OCI-LY3 (cell line): ENCODE results near the gene VTI1B.

Source experiments
- H2AFZ ChIP-seq: fragments of 200-600, 300-600 bp; shearing (Covaris generic); 2 replicates; pipeline ENCODE4 v1.6.0; 2014; ENCODE audit warnings: antibody characterized with exemption, low read depth, low read length
- H3K27ac ChIP-seq: fragments of 200-600, 300-600 bp; sonication (generic); 2 replicates; pipeline ENCODE4 v1.5.1; 2014; ENCODE audit warnings: mild to moderate bottlenecking, low read length, moderate library complexity, mixed read lengths
- H3K27me3 ChIP-seq: fragments of 200-600, 300-600 bp; sonication (generic); 2 replicates; pipeline ENCODE4 v1.6.1; 2014; ENCODE audit warnings: low read depth, low read length, mixed read lengths
- H3K36me3 ChIP-seq: fragments of 200-600, 300-600 bp; sonication (generic); replicated peaks from 2 replicates; pipeline ENCODE3; 2014; ENCODE audit warnings: low read depth, low read length, mixed read lengths
- H3K4me1 ChIP-seq: fragments of 300-600, 200-600 bp; sonication (generic); 2 replicates; pipeline ENCODE4 v1.6.1; 2014; ENCODE audit warnings: low read length, mixed read lengths
- H3K4me2 ChIP-seq: fragments of 200-600, 300-600 bp; sonication (generic); 2 replicates; pipeline ENCODE4 v1.6.1; 2014; ENCODE audit warnings: low read length, mixed read lengths
- H3K4me3 ChIP-seq: fragments of 300-600, 200-600 bp; sonication (generic); 2 replicates; pipeline ENCODE4 v1.5.1; 2014; ENCODE audit warnings: antibody characterized with exemption, mild to moderate bottlenecking, low read length, moderate library complexity
- H3K79me2 ChIP-seq: fragments of 300-600, 200-600 bp; shearing (Covaris generic); 2 replicates; pipeline ENCODE4 v1.6.1; 2014; ENCODE audit warnings: mild to moderate bottlenecking, low read length, mixed read lengths
- H3K9ac ChIP-seq: fragments of 300-600, 200-600 bp; shearing (Covaris generic); 2 replicates; pipeline ENCODE4 v1.6.0; 2014; ENCODE audit warnings: mild to moderate bottlenecking, low read length, moderate library complexity
- H3K9me3 ChIP-seq: fragments of 200-600, 300-600 bp; shearing (Covaris generic); 2 replicates; pipeline ENCODE4 v1.6.1; 2014; ENCODE audit warnings: low read length, mixed read lengths; ENCODE audit not compliant: insufficient read depth
- H4K20me1 ChIP-seq: fragments of 200-600, 300-600 bp; sonication (generic); 2 replicates; pipeline ENCODE4 v1.6.1; 2016; ENCODE audit warnings: low read length, mixed read lengths; ENCODE audit not compliant: insufficient read depth
- EZH2phosphoT487 ChIP-seq: fragments of 200-600 bp; shearing (Covaris generic); IDR thresholded peaks from 2 replicates; pipeline ENCODE4 v1.6.1; 2018; ENCODE audit warnings: antibody characterized with exemption, mixed run types, low read depth
- TF ChIP-seq, protein P1 (sequence below): fragments of 200-600, 300-600 bp; sonication (generic); IDR thresholded peaks from 2 replicates; pipeline ENCODE4 v1.5.1; 2014; ENCODE audit warnings: antibody characterized with exemption, low read length, low read depth

The VTI1B gene

GRCh38 chr14:67698179-67698578, 23.7 kb upstream of the VTI1B start:
- Histone ChIP-seq H3K27me3 (no peaks in the 10 kb centered on the region), H3K79me2 (peaks cover 22% of the 10 kb centered on the region), H3K27ac (no peak overlapping the region), H4K20me1 (peaks cover 8% of the 10 kb centered on the region), H3K36me3 (peaks cover 2% of the 10 kb centered on the region), H3K4me3 (no peak overlapping the region), H2AFZ (no peak overlapping the region), H3K4me2 (no peak overlapping the region), H3K9me3 (no peaks in the 10 kb centered on the region), H3K9ac (no peak overlapping the region), H3K4me1 (peaks cover 4% of the 10 kb centered on the region)
- TF ChIP-seq, protein P1, sequence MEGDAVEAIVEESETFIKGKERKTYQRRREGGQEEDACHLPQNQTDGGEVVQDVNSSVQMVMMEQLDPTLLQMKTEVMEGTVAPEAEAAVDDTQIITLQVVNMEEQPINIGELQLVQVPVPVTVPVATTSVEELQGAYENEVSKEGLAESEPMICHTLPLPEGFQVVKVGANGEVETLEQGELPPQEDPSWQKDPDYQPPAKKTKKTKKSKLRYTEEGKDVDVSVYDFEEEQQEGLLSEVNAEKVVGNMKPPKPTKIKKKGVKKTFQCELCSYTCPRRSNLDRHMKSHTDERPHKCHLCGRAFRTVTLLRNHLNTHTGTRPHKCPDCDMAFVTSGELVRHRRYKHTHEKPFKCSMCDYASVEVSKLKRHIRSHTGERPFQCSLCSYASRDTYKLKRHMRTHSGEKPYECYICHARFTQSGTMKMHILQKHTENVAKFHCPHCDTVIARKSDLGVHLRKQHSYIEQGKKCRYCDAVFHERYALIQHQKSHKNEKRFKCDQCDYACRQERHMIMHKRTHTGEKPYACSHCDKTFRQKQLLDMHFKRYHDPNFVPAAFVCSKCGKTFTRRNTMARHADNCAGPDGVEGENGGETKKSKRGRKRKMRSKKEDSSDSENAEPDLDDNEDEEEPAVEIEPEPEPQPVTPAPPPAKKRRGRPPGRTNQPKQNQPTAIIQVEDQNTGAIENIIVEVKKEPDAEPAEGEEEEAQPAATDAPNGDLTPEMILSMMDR = no peak
- no peak for TF ChIP-seq EZH2phosphoT487

GRCh38 chr14:67697006-67697405, 22.6 kb upstream of the VTI1B start:
- H3K9me3 ChIP-seq = no peaks in the 10 kb centered on the region
- peaks cover 14% of the 10 kb centered on the region for H3K36me3 ChIP-seq
- H3K4me2 ChIP-seq = no peak overlapping the region
- H4K20me1 ChIP-seq = peaks cover 13% of the 10 kb centered on the region
- H3K9ac ChIP-seq = no peak overlapping the region
- no peak for TF ChIP-seq EZH2phosphoT487
- TF ChIP-seq, protein P1 = no peak
- no peak overlapping the region for H2AFZ ChIP-seq
- H3K27ac ChIP-seq = no peak overlapping the region
- peaks cover 32% of the 10 kb centered on the region for H3K79me2 ChIP-seq
- peaks cover 4% of the 10 kb centered on the region for H3K4me1 ChIP-seq
- no peak overlapping the region for H3K4me3 ChIP-seq
- no peaks in the 10 kb centered on the region for H3K27me3 ChIP-seq

DNA sequence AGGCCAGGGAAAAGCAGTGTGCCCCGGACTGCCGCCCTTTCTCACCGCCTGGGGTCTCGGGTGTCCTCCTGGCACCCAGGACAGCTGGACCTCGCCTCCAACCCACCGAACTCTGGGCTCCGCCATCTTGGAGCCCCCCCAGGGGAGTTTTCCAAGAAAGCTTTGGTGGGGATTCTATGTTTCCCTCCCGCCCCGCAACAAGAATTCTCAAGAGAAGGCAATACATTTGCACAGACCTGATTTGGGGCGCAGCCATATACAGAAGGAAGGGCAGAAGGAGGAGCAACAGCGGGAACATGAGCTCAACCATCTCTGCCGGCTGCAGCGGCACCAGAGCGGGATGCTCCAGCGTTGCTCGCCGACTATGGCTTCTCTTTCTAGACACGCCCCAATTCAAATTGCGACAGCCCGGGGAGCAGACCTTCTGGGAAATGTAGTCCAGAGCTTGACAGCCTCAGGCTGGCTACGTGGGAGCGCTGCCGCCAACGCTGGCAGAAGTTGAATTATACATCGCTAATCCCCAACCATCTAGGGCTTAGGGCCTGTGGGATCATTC, 21.0 kb upstream of the VTI1B start, which contains the start of gene RDH11:
TSS of gene RDH11 (minus strand) at position 371 of the 556 bp plus-strand sequence. CDS start at position 310, 61 bp downstream.
- H3K9me3 ChIP-seq = no peaks in the 10 kb centered on the region
- peaks cover 41% of the 10 kb centered on the region for H3K79me2 ChIP-seq
- H3K4me2 ChIP-seq = peak within 1 kb of the TSS; percentile 50
- peak within 1 kb of the TSS; percentile 78 for H3K4me3 ChIP-seq
- H3K27me3 ChIP-seq = no peaks in the 10 kb centered on the region
- peaks cover 29% of the 10 kb centered on the region for H3K36me3 ChIP-seq
- TF ChIP-seq, protein P1 = no peak
- TF ChIP-seq EZH2phosphoT487 = no peak
- peak within 1 kb of the TSS; percentile 83; the same call in 1 of the 2 replicates for H2AFZ ChIP-seq
- peaks cover 4% of the 10 kb centered on the region for H3K4me1 ChIP-seq
- H3K27ac ChIP-seq = peak within 1 kb of the TSS; percentile 76
- H3K9ac ChIP-seq = peak within 1 kb of the TSS; percentile 83
- H4K20me1 ChIP-seq = peaks cover 13% of the 10 kb centered on the region

DNA sequence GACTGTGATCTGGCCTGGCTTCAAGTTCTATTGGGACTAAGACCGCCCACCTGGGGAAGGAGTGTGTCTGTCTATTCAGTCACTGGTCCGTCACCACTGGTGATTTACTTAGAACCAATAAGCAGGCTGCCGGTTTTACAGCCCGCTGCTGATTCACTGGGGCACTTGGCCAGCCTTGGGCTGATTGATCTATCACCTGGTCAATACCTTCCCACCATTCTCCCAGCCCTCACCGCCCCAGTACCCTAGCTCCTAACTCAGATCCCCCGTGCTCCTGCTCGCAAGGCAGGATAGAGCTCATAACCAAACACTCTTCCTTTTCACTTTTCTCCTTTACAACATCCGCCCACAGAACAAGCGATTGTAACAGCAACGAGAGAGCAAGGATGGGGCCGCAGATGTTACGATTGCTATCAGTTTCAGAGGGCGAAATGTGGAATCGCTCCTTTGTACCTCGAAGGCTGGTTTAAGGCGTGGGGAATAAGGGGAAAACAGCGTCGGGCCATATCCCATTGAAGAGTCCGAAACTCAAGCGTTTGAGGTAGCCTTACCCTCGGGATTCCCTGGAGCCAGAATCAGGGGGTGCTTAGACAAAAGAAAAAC, 20.5 kb upstream of the VTI1B start:
- H3K27ac ChIP-seq = peak overlapping the region; percentile 76
- H3K9ac ChIP-seq = peak overlapping the region; percentile 83
- no peaks in the 10 kb centered on the region for H3K9me3 ChIP-seq
- no peak for TF ChIP-seq EZH2phosphoT487
- TF ChIP-seq, protein P1 = no peak
- H4K20me1 ChIP-seq = peaks cover 13% of the 10 kb centered on the region
- H3K36me3 ChIP-seq = peaks cover 35% of the 10 kb centered on the region
- H2AFZ ChIP-seq = peak overlapping the region; percentile 83; the same call in 1 of the 2 replicates
- peak overlapping the region; percentile 78 for H3K4me3 ChIP-seq
- peaks cover 41% of the 10 kb centered on the region for H3K79me2 ChIP-seq
- peaks cover 4% of the 10 kb centered on the region for H3K4me1 ChIP-seq
- no peaks in the 10 kb centered on the region for H3K27me3 ChIP-seq
- H3K4me2 ChIP-seq = peak overlapping the region; percentile 50
